Activated naive CD8-positive, alpha-beta T cell (primary cell): ENCODE data around the gene KTN1.

Experiments
- H3K27ac Mint-ChIP-seq: one replicate; pipeline ENCODE4 v1.8.0; 2021; ENCODE audit warnings: mixed read lengths
- H3K27me3 Mint-ChIP-seq: one replicate; pipeline ENCODE4 v1.8.0; 2021; ENCODE audit warnings: mixed read lengths
- H3K36me3 Mint-ChIP-seq: one replicate; pipeline ENCODE4 v1.8.0; 2021; ENCODE audit warnings: mixed read lengths
- H3K4me1 Mint-ChIP-seq: one replicate; pipeline ENCODE4 v1.8.0; 2021; ENCODE audit warnings: low read depth, mixed read lengths
- H3K4me3 Mint-ChIP-seq: one replicate; pipeline ENCODE4 v1.8.0; 2021; ENCODE audit warnings: mild to moderate bottlenecking, mixed read lengths
- H3K9me3 Mint-ChIP-seq: one replicate; pipeline ENCODE4 v1.8.0; 2021; ENCODE audit warnings: low read depth, mixed read lengths

KTN1 gene

GRCh38 chr14:55547650-55548315, 32.2 kb upstream of the KTN1 start:
- no peaks in the 10 kb centered on the region for H3K4me1 Mint-ChIP-seq
- H3K27ac Mint-ChIP-seq, result no peak overlapping the region
- H3K4me3 Mint-ChIP-seq, result no peak overlapping the region
- peaks cover 13% of the 10 kb centered on the region for H3K36me3 Mint-ChIP-seq
- H3K27me3 Mint-ChIP-seq, result no peaks in the 10 kb centered on the region
- H3K9me3 Mint-ChIP-seq, result no peaks in the 10 kb centered on the region

- H3K4me1 Mint-ChIP-seq, result no peaks in the 10 kb centered on the region
- H3K4me3 Mint-ChIP-seq, result no peak overlapping the region
- H3K36me3 Mint-ChIP-seq, result peaks cover 21% of the 10 kb centered on the region
- H3K9me3 Mint-ChIP-seq, result peaks cover 5% of the 10 kb centered on the region
- H3K27ac Mint-ChIP-seq, result no peak overlapping the region
- H3K27me3 Mint-ChIP-seq, result no peaks in the 10 kb centered on the region
These were observed 26.2 kb upstream of the KTN1 start for GRCh38 chr14:55553791-55554190.

- Mint-ChIP-seq H3K4me1 (no peaks in the 10 kb centered on the region), H3K9me3 (peaks cover 5% of the 10 kb centered on the region), H3K36me3 (peaks cover 20% of the 10 kb centered on the region), H3K27me3 (no peaks in the 10 kb centered on the region), H3K27ac (no peak overlapping the region), H3K4me3 (no peak overlapping the region)
These were observed 22.9 kb upstream of the KTN1 start for GRCh38 chr14:55556929-55557623.

GRCh38 chr14:55562135-55562534, 17.9 kb upstream of the KTN1 start:
- Mint-ChIP-seq H3K27ac (no peak overlapping the region), H3K4me1 (no peaks in the 10 kb centered on the region), H3K36me3 (peaks cover 12% of the 10 kb centered on the region), H3K4me3 (no peak overlapping the region), H3K9me3 (no peaks in the 10 kb centered on the region), H3K27me3 (peaks cover 1% of the 10 kb centered on the region)

GRCh38 chr14:55568618-55569017, 11.4 kb upstream of the KTN1 start:
- Mint-ChIP-seq H3K27me3 (no peaks in the 10 kb centered on the region), H3K4me3 (no peak overlapping the region), H3K9me3 (no peaks in the 10 kb centered on the region), H3K4me1 (no peaks in the 10 kb centered on the region), H3K36me3 (peaks cover 10% of the 10 kb centered on the region), H3K27ac (no peak overlapping the region)

- Mint-ChIP-seq H3K36me3 (peaks cover 8% of the 10 kb centered on the region), H3K9me3 (no peaks in the 10 kb centered on the region), H3K27me3 (no peaks in the 10 kb centered on the region), H3K4me3 (no peak overlapping the region), H3K27ac (no peak overlapping the region), H3K4me1 (no peaks in the 10 kb centered on the region)
These were observed 8.7 kb upstream of the KTN1 start for GRCh38 chr14:55571125-55571889.

- Mint-ChIP-seq H3K4me3 (no peak overlapping the region), H3K9me3 (no peaks in the 10 kb centered on the region)
These were observed 7.4 kb upstream of the KTN1 start for GRCh38 chr14:55572578-55572977.

GRCh38 chr14:55574988-55575387, 5.0 kb upstream of the KTN1 start:
- Mint-ChIP-seq H3K4me3 (no peak overlapping the region), H3K27me3 (no peaks in the 10 kb centered on the region), H3K9me3 (no peaks in the 10 kb centered on the region), H3K27ac (no peak overlapping the region), H3K36me3 (peaks cover 9% of the 10 kb centered on the region), H3K4me1 (peaks cover 15% of the 10 kb centered on the region)

More at GRCh38 chr14:55572578-55572977, 7.4 kb upstream of the KTN1 start:
- Mint-ChIP-seq H3K36me3 (peaks cover 9% of the 10 kb centered on the region), H3K27me3 (no peaks in the 10 kb centered on the region), H3K4me1 (no peaks in the 10 kb centered on the region), H3K27ac (no peak overlapping the region)

- H3K27ac Mint-ChIP-seq, result no peak overlapping the region
- H3K27me3 Mint-ChIP-seq, result no peaks in the 10 kb centered on the region
- peaks cover 5% of the 10 kb centered on the region for H3K36me3 Mint-ChIP-seq
- H3K4me3 Mint-ChIP-seq, result no peak overlapping the region
- H3K9me3 Mint-ChIP-seq, result no peaks in the 10 kb centered on the region
- H3K4me1 Mint-ChIP-seq, result peaks cover 26% of the 10 kb centered on the region
These were observed 2.8 kb upstream of the KTN1 start for GRCh38 chr14:55577229-55577628.

- H3K27me3 Mint-ChIP-seq, result no peaks in the 10 kb centered on the region
- peaks cover 36% of the 10 kb centered on the region for H3K4me1 Mint-ChIP-seq
- H3K9me3 Mint-ChIP-seq, result no peaks in the 10 kb centered on the region
- H3K27ac Mint-ChIP-seq, result peak overlapping the region; percentile 95
- peak overlapping the region; percentile 96 for H3K4me3 Mint-ChIP-seq
- H3K36me3 Mint-ChIP-seq, result peaks cover 3% of the 10 kb centered on the region
These were observed 1.5 kb upstream of the KTN1 start for GRCh38 chr14:55578511-55578910.

- Mint-ChIP-seq H3K36me3 (peaks cover 3% of the 10 kb centered on the region), H3K27me3 (no peaks in the 10 kb centered on the region), H3K4me3 (peak overlapping the region; percentile 96), H3K9me3 (no peaks in the 10 kb centered on the region), H3K27ac (peak overlapping the region; percentile 92), H3K4me1 (peaks cover 43% of the 10 kb centered on the region)
These were observed 699 bp downstream of the KTN1 start for GRCh38 chr14:55580470-55581341.

- Mint-ChIP-seq H3K9me3 (no peaks in the 10 kb centered on the region), H3K4me1 (peaks cover 49% of the 10 kb centered on the region), H3K4me3 (peak overlapping the region; percentile 96), H3K27me3 (no peaks in the 10 kb centered on the region), H3K27ac (peak overlapping the region; percentile 92), H3K36me3 (peaks cover 3% of the 10 kb centered on the region)
These were observed 1.4 kb downstream of the KTN1 start for GRCh38 chr14:55581342-55581771.

- Mint-ChIP-seq H3K4me1 (peaks cover 63% of the 10 kb centered on the region), H3K27me3 (no peaks in the 10 kb centered on the region), H3K9me3 (no peaks in the 10 kb centered on the region), H3K36me3 (no peaks in the 10 kb centered on the region), H3K4me3 (peak overlapping the region; percentile 67), H3K27ac (peak overlapping the region; percentile 46)
These were observed 2.7 kb downstream of the KTN1 start for GRCh38 chr14:55582746-55583145.

- H3K4me3 Mint-ChIP-seq, result no peak overlapping the region
- H3K9me3 Mint-ChIP-seq, result no peaks in the 10 kb centered on the region
- peaks cover 64% of the 10 kb centered on the region for H3K4me1 Mint-ChIP-seq
- H3K27me3 Mint-ChIP-seq, result no peaks in the 10 kb centered on the region
- H3K27ac Mint-ChIP-seq, result no peak overlapping the region
- no peaks in the 10 kb centered on the region for H3K36me3 Mint-ChIP-seq
These were observed 4.0 kb downstream of the KTN1 start for GRCh38 chr14:55583942-55584468.
